SK-N-SH treated with all-trans-retinoic acid at 6 μM for 48 hours (cell line): ENCODE data around the gene PDE3A.
"Not testable (repeated sequence)": the region's sequence is repeated elsewhere in the genome, so short reads cannot be mapped to it uniquely, and the experiment has no call there.

Experiments used
- ATAC-seq: fragments of 200-7000 bp; cut with Tn5 transposase; 3 replicates; pipeline ENCODE4 v1.9.1; 2020; ENCODE audit warnings: mild to moderate bottlenecking, moderate library complexity
- ARNTL ChIP-seq: fragments of 450-650 bp; formaldehyde crosslinking; IDR thresholded peaks from 2 replicates; pipeline ENCODE4 v1.5.0; 2020; ENCODE audit warnings: low read depth, mild to moderate bottlenecking, moderate library complexity, borderline replicate concordance
- BACH2 ChIP-seq: fragments of 250-450 bp; sonication (Bioruptor Pico); IDR thresholded peaks from 2 replicates; pipeline ENCODE4 v1.9.0; 2021; ENCODE audit warnings: mild to moderate bottlenecking, borderline replicate concordance
- CREB5 ChIP-seq: fragments of 250-450 bp; sonication (Bioruptor Pico); IDR thresholded peaks from 2 replicates; pipeline ENCODE4 v1.5.1; 2020; ENCODE audit warnings: low read depth, mild to moderate bottlenecking, moderate library complexity
- CSDC2 ChIP-seq: fragments of 250-450 bp; sonication (Bioruptor Pico); IDR thresholded peaks from 2 replicates; pipeline ENCODE4 v1.5.0; 2020; ENCODE audit warnings: mild to moderate bottlenecking, moderate library complexity
- CSRNP3 ChIP-seq: fragments of 250-450 bp; sonication (Bioruptor Pico); IDR thresholded peaks from 2 replicates; pipeline ENCODE4 v1.5.1; 2021; ENCODE audit warnings: mild to moderate bottlenecking, moderate library complexity
- ESRRG ChIP-seq: fragments of 250-450 bp; sonication (Bioruptor Pico); IDR thresholded peaks from 2 replicates; pipeline ENCODE4 v1.6.1; 2021; ENCODE audit warnings: mild to moderate bottlenecking
- GLIS3 ChIP-seq: fragments of 250-450 bp; sonication (Bioruptor Pico); IDR thresholded peaks from 2 replicates; pipeline ENCODE4 v1.5.0; 2020; ENCODE audit warnings: mild to moderate bottlenecking, moderate library complexity
- ISL1 ChIP-seq: fragments of 250-450 bp; sonication (Bioruptor Pico); IDR thresholded peaks from 2 replicates; pipeline ENCODE4 v2.1.2; 2022; ENCODE audit warnings: mild to moderate bottlenecking, moderate library complexity
- PATZ1 ChIP-seq: fragments of 250-450 bp; sonication (Bioruptor Pico); IDR thresholded peaks from 2 replicates; pipeline ENCODE4 v1.8.0; 2020; ENCODE audit warnings: mild to moderate bottlenecking, moderate library complexity, borderline replicate concordance
- POU6F1 ChIP-seq: fragments of 250-450 bp; sonication (Bioruptor Pico); IDR thresholded peaks from 2 replicates; pipeline ENCODE4 v1.8.0; 2021; ENCODE audit warnings: low read depth, mild to moderate bottlenecking, moderate library complexity, borderline replicate concordance
- RARB ChIP-seq: fragments of 250-450 bp; sonication (Bioruptor Pico); IDR thresholded peaks from 2 replicates; pipeline ENCODE4 v1.8.0; 2021; ENCODE audit warnings: mild to moderate bottlenecking, moderate library complexity
- SNAI2 ChIP-seq: fragments of 250-450 bp; sonication (Bioruptor Pico); IDR thresholded peaks from 2 replicates; pipeline ENCODE4 v1.5.0; 2020; ENCODE audit warnings: mild to moderate bottlenecking, moderate library complexity
- TCF4 ChIP-seq: fragments of 250-450 bp; sonication (Bioruptor Pico); IDR thresholded peaks from 2 replicates; pipeline ENCODE4 v1.8.0; 2021; ENCODE audit warnings: mild to moderate bottlenecking, moderate library complexity, borderline replicate concordance
- TOX ChIP-seq: fragments of 250-450 bp; sonication (Bioruptor Pico); IDR thresholded peaks from 2 replicates; pipeline ENCODE4 v1.8.0; 2021; ENCODE audit warnings: mild to moderate bottlenecking, moderate library complexity, borderline replicate concordance
- TSHZ2 ChIP-seq: fragments of 250-450 bp; sonication (Bioruptor Pico); IDR thresholded peaks from 2 replicates; pipeline ENCODE4 v1.5.0; 2020; ENCODE audit warnings: mild to moderate bottlenecking, moderate library complexity
- ZC3H10 ChIP-seq: fragments of 250-450 bp; sonication (Bioruptor Pico); IDR thresholded peaks from 2 replicates; pipeline ENCODE4 v1.5.1; 2021; ENCODE audit warnings: mild to moderate bottlenecking, moderate library complexity
- ZFP3 ChIP-seq: fragments of 250-450 bp; sonication (Bioruptor Pico); IDR thresholded peaks from 2 replicates; pipeline ENCODE4 v1.5.0; 2020; ENCODE audit warnings: mild to moderate bottlenecking, moderate library complexity
- ZNF565 ChIP-seq: fragments of 450-650 bp; formaldehyde crosslinking; conservative IDR thresholded peaks from 2 replicates; pipeline ENCODE4 v1.5.0; 2020; ENCODE audit warnings: low read depth, mild to moderate bottlenecking, moderate library complexity
- ZNF70 ChIP-seq: fragments of 450-650 bp; formaldehyde crosslinking; IDR thresholded peaks from 2 replicates; pipeline ENCODE4 v1.5.0; 2020; ENCODE audit warnings: mild to moderate bottlenecking, moderate library complexity
- ZNF8 ChIP-seq: fragments of 450-650 bp; formaldehyde crosslinking; IDR thresholded peaks from 2 replicates; pipeline ENCODE4 v1.5.0; 2020; ENCODE audit warnings: mild to moderate bottlenecking, moderate library complexity

Gene PDE3A

GRCh38 chr12:20549108-20549719 is 180.9 kb downstream of the PDE3A start (continued):
- no peak for TF ChIP-seq POU6F1 (CRISPR knock-in tag)
- TF ChIP-seq ZNF8 (CRISPR knock-in tag) = no peak
- no peak for TF ChIP-seq CSRNP3 (CRISPR knock-in tag)
- no peak for TF ChIP-seq SNAI2 (CRISPR knock-in tag)
- no peak for TF ChIP-seq BACH2 (CRISPR knock-in tag)
- TF ChIP-seq ESRRG (CRISPR knock-in tag) = no peak
- no peak for TF ChIP-seq CSDC2 (CRISPR knock-in tag)
- no peak for TF ChIP-seq ZC3H10 (CRISPR knock-in tag)
- no peak for TF ChIP-seq CREB5

- not testable (repeated sequence) for ATAC-seq
These were observed 183.6 kb downstream of the PDE3A start for GRCh38 chr12:20551742-20552442.

GRCh38 chr12:20552586-20552985 is 184.2 kb downstream of the PDE3A start:
- not testable (repeated sequence) for ATAC-seq

- no peak for TF ChIP-seq TOX
- no peak for TF ChIP-seq CREB5
- no peak for TF ChIP-seq GLIS3 (CRISPR knock-in tag)
- TF ChIP-seq TCF4 (CRISPR knock-in tag) = no peak
- TF ChIP-seq ZNF8 (CRISPR knock-in tag) = no peak
- TF ChIP-seq ESRRG (CRISPR knock-in tag) = no peak
- TF ChIP-seq ZNF70 (CRISPR knock-in tag) = no peak
- no peak for TF ChIP-seq BACH2 (CRISPR knock-in tag)
- TF ChIP-seq CSRNP3 (CRISPR knock-in tag) = no peak
- no peak for TF ChIP-seq ZNF565 (CRISPR knock-in tag)
- no peak for TF ChIP-seq SNAI2 (CRISPR knock-in tag)
- TF ChIP-seq RARB (CRISPR knock-in tag) = no peak
- TF ChIP-seq, all 23 proteins: peak for 0
- no peak for ATAC-seq
These were observed 186.7 kb downstream of the PDE3A start for GRCh38 chr12:20555015-20555414.

GRCh38 chr12:20555771-20556170 is 187.4 kb downstream of the PDE3A start:
- no peak for ATAC-seq
- TF ChIP-seq SNAI2 (CRISPR knock-in tag) (no peak), ESRRG (CRISPR knock-in tag) (no peak), TCF4 (CRISPR knock-in tag) (no peak), PATZ1 (no peak), ZFP3 (no peak), ZNF70 (CRISPR knock-in tag) (no peak), ISL1 (CRISPR knock-in tag) (no peak), ARNTL (CRISPR knock-in tag) (no peak), ZNF8 (CRISPR knock-in tag) (no peak), TSHZ2 (CRISPR knock-in tag) (no peak)
